Breast epithelium (tissue), 3 donors: ENCODE results near the gene ODAD4.

ENCODE experiments used
- CTCF ChIP-seq, 3 donors: fragments of 450-650 bp; IDR thresholded peaks; one replicate each; pipeline ENCODE4 v1.5.1; 2016 to 2017; ENCODE audit warnings: antibody characterized with exemption in 3 of 3, mild to moderate bottlenecking in 3 of 3, moderate library complexity in 3 of 3
- POLR2A ChIP-seq: fragments of 450-650 bp; IDR thresholded peaks from one replicate; pipeline ENCODE4 v1.6.1; 2016; ENCODE audit warnings: antibody characterized with exemption, mild to moderate bottlenecking, moderate library complexity
- POLR2AphosphoS5 ChIP-seq, 3 donors: sonication (generic); formaldehyde crosslinking; IDR thresholded peaks; one replicate each; pipeline ENCODE4 v1.6.1; 2017; ENCODE audit warnings: antibody characterized with exemption in 3 of 3

GRCh38 chr17:41919165-41919817 lies 11.1 kb upstream of the ODAD4 start:
- no peak for TF ChIP-seq CTCF (IDR thresholded peaks at IDR 0.05)
- no peak for TF ChIP-seq POLR2A
- TF ChIP-seq POLR2AphosphoS5 (IDR thresholded peaks at IDR 0.05): no peak
